Fibroblast of peridontal ligament (primary cell): ENCODE measurements around the gene LRRN3.

Experiments
- DNase-seq: peaks from one replicate; pipeline ENCODE4 v3.0.0-alpha.2; 2010; ENCODE audit errors: extremely low read depth

Gene LRRN3

DNA sequence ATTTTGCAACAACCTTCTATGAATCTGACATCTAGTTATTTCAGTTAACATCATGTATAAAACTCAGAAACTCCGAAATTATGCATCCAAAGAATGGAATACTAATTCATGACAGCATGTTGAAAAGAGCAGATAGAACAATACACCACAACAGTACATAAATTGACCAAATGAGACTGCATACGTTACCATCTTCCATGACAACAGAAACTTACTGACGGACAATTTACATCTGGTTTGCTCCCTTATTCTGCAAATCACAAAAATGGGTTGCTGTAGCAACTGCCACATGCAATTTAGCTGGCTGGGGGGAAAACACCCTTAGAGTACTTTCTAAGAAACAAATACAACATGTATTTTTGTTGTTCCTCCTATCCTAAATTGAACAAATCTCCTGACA lies 14.3 kb downstream of the LRRN3 start:
- DNase-seq, result no peak

DNA sequence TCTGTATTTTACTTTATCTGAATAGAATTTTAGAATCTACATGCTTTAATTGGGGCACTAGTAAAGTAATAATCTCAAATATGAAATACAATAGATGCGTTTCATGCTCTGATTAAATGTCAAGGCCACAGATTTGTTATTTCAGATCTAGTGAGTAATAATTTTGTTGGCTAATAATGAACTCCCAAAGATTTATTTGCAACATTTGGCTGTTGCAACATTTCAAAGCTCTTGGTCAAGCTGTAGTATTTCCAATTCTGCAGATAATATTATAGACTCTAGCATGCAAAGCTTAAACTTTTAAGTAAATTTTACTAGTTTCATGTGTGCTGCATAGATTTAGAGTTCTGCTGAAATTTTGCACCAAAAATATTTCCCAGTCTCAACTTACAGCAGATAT lies 16.7 kb downstream of the LRRN3 start:
- DNase-seq, result no peak

DNA sequence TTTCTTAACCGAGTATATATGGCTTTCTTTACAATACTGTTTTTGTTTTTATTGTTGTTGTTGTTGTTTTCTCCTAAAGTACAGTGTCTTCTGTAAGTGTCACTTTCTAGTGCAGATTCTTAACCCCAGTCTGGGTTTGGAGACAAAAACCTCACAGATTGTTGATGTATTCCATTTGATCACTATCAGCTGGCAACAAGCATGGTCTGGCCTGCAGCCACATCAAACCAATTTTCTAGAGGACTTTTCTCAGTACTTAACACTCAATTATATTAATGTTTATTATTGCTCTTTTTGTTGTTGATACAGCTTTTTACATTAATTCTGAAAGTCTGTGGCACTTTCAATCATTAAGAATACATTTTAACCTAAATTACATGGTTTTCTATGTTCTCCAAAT lies 17.1 kb downstream of the LRRN3 start:
- DNase-seq, result no peak

DNA sequence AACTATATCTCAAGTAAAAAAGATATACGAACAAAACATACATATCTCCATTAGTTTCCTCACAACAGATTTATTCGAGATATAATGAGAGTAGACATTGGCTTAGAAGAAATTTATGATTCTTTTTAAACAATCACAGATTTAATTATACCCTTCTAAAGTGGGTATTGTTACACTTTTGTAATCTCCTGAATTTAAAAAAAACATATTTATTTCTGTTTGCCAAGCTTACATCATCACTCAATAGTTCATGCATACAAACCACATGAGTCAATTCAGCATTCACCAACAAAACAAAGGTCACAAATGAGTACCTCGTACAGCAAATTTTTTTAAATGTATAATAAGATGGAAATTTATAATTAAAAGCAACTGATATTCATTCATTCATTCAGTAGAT lies 17.6 kb downstream of the LRRN3 start:
- peak; percentile 43 for DNase-seq

DNA sequence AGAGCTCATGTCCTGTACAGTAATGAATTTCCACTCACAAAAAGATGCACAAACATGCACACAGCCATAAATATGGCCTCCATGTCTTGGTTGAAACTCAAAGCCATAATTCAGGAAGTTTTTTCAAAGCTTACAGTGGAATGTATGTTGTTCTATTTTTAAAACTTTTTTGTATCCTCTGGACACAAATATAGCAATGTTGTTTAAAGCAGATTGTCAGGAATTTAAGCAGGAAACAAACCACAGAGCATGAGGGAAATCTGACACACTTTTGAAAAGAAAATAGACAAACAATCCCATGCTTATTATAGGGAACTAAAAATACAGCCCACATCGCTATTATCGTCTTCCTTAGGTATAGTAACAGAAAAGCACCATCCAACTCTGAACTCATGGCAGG lies 21.5 kb downstream of the LRRN3 start:
- peak; percentile 58 for DNase-seq

DNA sequence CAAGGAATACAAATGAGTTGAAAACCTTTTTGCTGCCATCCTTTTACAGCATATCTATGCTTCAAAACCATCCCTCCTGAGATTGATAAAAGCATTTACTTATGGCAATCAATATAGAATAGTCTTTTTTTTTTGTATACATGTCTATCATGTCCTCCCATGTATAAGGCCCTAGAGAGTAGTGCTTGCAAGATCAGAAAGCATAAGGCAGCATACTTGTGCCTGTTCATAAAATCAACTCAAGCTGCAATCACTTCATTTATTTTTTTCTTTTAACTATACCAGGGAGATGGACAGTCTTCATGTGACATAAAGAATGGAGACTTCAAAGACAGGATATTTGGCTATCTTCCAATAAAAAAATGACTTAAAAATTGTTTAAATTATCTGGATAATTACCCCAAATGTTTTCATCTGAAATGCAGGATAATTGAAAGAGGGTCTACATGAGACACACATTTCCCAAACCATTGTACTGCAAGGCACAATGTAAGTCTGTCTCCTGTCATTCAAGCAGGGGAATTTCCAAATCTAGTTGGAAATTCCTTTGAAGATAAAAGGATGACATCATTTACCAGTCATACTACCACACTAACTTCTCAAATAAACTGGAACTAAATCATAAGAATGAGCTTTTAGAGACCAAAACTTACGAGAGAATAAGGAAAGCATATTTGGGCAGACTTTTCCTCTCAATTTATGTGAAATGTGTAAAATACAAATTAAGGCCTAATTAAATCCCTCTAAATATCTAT lies 22.5 kb downstream of the LRRN3 start:
- DNase-seq, result peak; percentile 75

DNA sequence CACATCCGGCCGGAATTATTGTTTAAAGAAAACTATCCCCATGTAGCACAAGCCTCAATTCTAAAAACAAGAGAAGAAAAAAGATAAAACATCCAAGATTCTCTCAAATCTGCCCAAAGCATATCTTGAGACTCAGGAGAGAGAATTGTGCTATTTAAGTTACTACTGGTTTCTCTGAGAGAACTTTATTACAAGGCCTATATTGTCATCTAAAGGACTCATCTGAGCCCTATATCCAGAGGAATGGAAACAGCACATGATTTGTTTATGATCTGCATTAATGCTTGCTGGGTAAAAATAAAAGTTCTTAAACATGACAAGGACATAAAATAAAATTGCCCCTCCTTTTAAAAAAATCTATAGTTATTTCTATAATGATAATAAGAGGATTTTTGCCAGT lies 25.0 kb downstream of the LRRN3 start:
- DNase-seq, result no peak

DNA sequence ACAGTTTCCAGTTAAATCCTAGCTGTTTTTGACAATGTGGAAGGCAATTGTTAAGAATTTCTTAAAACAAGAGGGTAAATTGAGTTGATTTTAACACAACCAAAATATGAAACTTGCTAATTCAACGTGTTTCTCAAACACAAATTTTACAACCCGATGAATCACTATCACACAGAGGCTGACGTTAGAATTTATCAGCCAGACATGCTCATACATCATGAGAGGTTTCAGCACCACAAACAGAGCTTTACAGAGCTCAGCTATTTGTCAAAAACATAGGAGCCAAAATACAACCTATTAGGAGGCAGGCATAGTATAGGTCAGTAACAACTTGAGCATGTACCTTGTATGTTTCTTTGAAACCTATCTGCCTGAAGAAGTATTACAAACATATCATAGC lies 36.1 kb downstream of the LRRN3 start:
- DNase-seq, result peak; percentile 36

DNA sequence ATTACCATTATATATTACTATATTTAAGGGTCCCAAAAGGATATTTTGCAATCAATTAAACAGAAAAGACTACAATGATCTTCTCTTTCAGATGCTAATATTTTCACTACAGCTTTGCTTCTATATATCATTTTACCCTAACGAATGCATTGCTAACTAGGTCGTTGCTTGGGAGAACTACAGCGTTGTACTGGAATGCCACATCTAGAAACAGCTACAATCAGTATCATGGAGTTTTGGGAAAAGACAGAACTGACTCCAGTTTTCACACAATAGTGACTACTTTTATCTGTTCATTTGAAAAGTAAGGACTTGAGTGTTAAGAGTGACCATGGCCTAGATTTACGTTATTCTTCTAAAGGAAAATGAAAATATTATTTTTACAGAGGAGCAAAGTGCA lies 38.5 kb downstream of the LRRN3 start:
- no peak for DNase-seq

DNA sequence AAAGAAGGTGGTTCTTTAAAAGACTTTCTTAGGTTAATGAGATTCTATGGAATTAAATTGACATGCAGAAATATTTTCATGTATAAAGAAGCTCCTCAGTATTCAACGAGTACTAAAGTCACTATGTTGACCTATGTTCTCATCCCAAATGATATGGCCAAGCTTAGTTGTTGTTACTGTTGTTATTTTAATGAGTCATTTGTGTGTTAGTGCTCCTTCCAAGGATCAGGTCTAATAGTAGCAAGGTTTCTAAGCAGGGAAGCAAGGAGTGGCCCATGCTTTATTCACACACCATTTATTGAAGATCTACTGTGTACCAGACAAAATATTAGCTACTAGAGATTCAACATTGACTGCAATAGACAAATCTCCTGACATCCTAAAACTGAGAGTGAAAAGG lies 41.9 kb downstream of the LRRN3 start:
- DNase-seq, result no peak

DNA sequence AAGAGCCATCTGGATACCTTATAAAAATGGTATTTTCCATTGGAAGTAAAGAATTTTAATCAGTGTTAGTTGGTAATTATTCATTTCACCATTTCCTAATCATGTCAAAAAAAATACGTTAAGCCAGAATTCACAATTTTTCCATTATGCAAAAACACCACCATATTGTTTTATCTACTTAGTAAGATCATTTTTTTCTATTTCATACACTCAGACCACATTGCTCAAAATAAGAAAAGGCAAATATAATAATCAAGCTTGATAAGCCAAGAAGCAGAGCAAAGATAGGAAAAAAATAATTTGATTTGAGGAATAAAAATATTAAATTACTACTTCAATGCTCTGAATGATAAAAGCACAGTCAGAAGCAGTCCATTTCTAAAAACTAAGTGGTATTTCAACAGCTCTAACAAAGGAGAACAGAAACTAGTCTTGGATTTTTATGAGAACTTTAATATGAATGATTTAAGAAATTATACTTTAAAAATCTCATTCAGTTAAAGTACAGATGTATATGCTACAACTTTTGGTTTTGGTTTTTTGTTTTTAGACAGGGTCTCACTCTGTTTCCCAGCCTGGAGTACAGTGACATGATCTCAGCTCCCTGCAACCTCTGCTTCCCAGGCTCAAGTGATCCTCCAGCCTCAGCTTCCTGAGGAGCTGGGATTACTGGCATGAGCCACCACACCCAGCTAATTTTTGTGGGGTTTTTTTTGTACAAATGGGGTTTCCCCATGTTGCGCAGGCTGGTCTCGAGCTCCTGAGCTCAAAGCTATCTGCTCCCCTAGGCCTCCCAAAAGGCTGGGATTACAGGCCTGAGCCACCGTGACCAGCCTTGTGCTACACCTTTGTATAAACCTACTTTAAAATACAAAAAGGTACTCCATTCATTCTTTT lies 46.6 kb downstream of the LRRN3 start:
- peak; percentile 52 for DNase-seq

DNA sequence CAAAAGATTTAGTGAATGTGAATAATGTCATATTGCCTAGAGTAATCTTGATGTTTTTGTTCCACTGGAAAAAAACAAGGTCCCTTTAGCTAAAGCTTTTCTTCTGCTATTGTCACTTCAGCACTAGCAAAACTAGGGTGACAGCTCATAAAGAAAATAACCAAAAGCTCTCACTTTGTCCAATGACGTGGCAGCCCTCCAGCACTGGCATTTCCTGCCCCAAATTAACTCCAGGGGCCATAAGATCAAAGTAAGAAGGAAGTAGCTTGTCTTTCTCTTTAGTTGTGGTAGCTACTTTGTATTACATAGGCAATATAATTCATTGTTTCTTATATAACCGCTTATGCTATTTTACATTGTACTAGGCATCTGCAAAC lies 47.3 kb downstream of the LRRN3 start:
- DNase-seq, result peak; percentile 49

DNA sequence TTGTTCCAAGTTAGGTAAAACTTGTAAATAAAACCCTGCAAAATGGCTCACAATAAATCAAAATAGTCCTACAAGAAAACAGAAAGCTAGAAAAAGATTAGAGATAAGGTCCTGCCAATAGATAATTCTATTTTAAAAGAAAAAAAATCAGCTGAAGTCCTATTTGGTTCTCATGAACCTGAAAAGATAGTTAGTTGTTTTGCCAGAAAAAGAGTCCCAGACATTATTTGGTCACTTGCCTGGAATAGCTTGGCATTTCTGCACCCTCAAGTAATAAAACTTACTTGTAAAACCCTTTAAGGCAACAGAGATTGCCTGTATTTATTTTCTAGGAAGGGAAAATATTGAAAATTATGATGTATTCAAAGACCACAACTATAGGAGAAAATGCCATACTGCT lies 47.7 kb downstream of the LRRN3 start:
- DNase-seq, result peak; percentile 8

DNA sequence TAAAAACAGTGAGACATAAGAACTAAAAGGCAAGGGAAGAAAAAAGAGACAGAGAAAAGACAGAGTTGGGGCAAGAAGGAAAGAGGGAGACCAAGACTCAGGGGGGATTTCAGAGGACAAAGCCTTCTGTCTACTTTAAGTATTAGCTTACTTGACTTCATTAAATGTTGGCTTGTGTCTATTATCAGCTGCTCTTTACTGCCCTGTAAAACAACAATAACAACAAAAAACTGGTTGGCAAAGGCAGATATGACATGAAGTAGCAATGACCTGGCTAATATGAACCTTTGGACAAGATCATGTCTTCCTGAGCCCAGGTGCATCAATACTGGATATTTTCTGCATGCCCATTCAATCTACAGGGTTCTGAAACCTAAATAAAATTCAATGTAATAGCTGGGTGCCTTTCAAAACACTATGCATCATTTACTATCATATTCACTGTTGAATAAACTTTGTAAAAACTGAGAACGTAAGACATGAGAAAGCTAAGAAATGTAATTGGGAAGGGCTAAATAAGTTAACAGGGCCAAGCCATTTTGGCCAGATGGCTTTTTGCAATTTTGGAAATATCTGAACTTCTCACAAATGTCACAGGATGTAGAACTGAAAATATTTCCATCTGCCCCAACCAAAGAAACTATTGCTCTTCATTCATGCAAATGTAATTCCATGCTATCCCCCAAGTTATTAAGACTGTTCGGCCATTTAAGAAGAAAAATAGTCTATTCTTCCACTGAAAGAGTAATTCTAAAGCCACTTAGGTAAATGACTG lies 49.4 kb downstream of the LRRN3 start:
- DNase-seq, result no peak

DNA sequence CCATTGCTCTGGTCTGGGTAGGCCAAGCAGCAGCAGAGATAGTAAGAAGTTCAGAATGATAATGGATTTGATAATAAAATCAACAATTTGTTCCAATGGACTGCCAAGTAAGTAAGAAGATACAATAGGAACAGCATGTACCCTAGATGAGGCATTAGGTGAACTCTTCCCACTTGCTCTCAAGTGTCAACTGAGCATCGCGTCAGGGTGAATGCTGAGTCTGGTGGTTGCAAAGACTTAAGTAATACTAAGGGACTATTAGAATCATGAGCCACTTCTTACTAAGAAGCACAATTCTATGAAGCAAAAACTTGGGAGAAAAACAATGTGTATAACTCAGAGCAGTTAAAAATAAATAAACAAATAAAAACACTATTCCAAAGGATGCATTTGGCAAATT lies 54.5 kb downstream of the LRRN3 start:
- DNase-seq, result no peak

DNA sequence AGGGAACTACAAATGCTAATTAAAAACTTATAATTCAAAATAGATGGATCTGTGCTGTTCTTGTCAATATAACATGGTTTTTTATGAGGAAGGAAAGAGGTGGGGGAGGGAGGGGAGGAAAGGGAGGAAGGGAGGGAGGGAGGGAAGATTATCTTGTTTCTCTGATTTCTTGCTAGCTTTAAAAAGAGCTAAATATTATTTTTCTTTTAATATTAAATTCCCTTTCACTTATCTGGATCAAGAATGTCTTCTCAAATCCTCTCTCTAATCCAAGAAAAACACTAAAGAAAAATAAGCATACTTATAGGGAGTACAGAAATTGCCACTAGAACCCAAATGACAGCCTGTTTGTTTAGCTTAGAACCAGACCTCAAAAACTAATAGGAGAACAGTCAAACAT lies 55.2 kb downstream of the LRRN3 start:
- DNase-seq, result no peak

DNA sequence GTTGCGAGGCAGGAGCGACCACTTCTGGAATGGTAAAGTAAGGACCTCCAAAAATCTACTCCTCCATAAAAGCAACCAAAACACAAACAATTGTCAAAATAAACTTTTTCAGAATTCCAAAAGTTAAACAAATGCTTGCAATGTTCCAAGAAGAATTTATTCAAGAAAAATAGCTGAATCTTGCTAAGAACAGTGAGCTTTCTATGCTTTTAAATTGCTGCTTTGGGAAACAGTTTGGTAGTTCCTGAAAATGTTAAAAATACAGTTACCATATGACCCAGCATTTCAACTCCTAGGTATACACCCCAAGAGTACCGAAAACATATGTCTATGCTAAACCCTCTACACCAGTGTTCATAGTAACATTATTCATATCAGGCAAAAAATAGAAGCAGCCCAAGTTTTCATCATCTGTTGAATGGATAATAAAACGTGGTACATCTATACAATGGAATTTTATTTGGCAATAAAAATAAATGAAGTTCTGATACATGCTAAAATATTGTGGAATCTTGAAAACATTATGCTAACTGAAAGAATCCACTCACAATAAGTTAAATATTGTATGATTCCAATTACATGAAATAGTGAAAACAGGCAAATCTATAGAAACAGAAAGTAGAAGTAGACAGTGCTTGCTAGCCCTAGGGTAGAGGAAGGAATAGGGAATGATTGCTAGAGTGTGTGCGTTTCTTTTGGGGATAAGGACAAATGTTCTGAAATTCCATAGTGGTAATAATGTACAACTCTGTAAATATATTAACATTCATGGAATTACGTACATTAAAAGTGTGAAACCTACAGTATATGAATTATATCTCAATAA lies 57.0 kb downstream of the LRRN3 start:
- DNase-seq, result no peak

DNA sequence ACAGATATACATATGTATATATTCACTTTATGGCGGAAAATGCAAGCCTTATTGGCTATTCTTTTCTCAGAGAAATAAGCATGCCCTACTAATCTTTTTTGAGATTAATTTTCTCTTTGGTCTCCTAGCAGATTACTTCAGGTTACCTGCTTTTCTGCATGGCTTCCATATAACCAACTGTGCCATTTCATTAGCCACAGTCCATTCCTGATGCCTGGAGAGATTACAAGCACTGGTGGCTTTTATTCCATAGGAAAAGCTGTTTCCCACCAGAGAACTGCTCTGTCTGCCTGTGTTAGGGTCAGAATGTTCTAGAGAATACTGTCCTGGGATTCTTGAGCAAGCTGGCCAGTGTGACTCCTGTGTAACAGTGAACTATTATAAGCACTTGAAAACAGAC lies 59.8 kb downstream of the LRRN3 start:
- no peak for DNase-seq

DNA sequence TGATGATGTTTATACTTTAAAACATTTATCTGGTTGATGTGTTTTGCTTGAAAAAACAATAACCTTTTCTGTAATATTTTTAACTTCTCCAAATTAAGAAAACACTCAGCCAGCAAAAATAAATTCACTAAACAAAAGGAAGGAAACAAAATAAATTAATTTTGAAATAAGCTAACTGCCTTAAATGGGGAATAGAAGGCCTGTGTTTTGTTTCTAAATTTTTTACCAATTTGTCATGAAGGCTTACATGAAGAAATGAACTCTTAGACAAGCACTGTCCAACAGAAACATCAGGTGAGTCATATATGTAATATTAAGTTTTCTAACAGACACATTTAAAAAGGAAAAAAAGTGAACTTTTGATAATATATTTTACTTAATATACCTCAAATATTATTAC lies 68.5 kb downstream of the LRRN3 start:
- peak; percentile 43 for DNase-seq

DNA sequence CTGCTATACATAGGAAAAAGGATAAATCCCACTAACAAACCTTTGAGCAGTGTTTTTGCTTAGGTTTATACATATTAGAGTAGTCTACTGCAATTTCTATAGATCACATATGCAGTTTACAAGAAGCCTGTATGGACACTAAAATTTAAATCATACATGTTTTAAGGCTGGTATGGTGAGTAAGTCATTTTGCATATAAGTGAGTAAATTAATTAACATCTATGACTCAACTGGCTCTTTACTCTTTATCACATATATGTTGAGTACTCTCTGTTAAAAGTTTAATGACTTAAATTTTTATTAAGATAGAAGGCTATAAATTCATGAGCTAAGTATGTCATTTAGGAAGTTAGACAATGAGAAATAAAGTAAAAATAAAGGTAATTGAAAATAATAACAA lies 69.4 kb downstream of the LRRN3 start:
- no peak for DNase-seq

DNA sequence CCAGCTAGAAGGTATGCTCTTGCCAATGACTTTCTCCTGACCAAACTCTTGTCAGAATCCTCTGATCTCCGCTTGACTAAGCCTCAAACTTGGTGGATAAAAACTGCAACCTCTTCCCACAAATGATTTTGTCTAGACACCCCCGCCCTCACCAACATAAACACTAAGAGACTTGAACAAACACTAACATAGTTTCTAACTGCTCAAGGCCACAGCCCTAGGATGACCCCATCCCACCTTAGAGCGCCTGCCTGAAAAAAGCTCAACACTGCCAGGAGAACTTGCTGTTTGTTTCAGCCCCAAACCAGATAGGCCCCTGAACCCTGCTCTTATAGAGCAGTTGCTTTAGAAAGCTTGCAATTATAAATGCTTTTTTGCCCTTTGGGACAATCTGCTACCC lies 71.8 kb downstream of the LRRN3 start:
- DNase-seq, result no peak

DNA sequence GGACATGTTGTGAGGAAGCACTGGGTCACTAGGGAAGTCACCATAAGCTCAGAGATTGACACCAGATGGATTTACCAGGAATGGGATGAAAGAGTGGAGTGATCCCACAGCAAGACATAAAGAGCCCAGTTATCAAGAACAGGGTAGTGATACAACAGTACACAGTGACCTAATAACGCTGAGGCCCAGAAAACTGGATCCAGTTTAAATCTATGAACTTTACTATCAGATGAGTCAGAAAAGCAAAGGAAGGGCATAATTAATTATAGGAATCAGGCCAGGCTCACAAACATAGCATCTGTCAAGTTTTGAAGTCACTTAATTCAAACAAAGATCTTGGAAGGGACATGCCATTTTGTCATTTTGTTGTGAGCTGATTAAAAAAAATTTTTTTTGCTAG lies 73.5 kb downstream of the LRRN3 start:
- no peak for DNase-seq
